ENCODE data around the gene POP4.

The POP4 gene

GRCh38 chr19:29615891-29616425, 9.9 kb downstream of the POP4 start:
- Histone ChIP-seq H3K27me3 (ENCODE audit: insufficient read depth, poor library complexity, severe bottlenecking) (no peaks in the 10 kb centered on the region), H3K36me3 (ENCODE audit: low read depth) (peaks cover 30% of the 10 kb centered on the region), H3K9me3 (ENCODE audit: severe bottlenecking) (no peaks in the 10 kb centered on the region), H3K4me1 (ENCODE audit: insufficient read depth, poor library complexity, severe bottlenecking) (no peaks in the 10 kb centered on the region), H3K4me3 (ENCODE audit: severe bottlenecking) (no peak overlapping the region), H3K27ac (ENCODE audit: poor library complexity, severe bottlenecking) (no peak overlapping the region)
- TF ChIP-seq CTCF (IDR thresholded peaks at IDR 0.05; ENCODE audit: poor library complexity, severe bottlenecking): no peak
- ATAC-seq (ENCODE audit: low read depth): no peak
- DNase-seq (ENCODE audit: low spot score): no peak

GRCh38 chr19:29616541-29616940, 10.5 kb downstream of the POP4 start:
- no peaks in the 10 kb centered on the region for H3K27me3 ChIP-seq (ENCODE audit: insufficient read depth, poor library complexity, severe bottlenecking)
- ATAC-seq (ENCODE audit: low read depth): no peak
- H3K27ac ChIP-seq (ENCODE audit: poor library complexity, severe bottlenecking): no peak overlapping the region

GRCh38 chr19:29617366-29618266, 11.5 kb downstream of the POP4 start:
- peaks cover 14% of the 10 kb centered on the region for H3K36me3 ChIP-seq (ENCODE audit: low read depth)
- ATAC-seq (ENCODE audit: low read depth) (no peak), DNase-seq (ENCODE audit: low spot score) (no peak)
- H3K27ac ChIP-seq (ENCODE audit: poor library complexity, severe bottlenecking): no peak overlapping the region
- H3K4me1 ChIP-seq (ENCODE audit: insufficient read depth, poor library complexity, severe bottlenecking): no peaks in the 10 kb centered on the region
- no peaks in the 10 kb centered on the region for H3K27me3 ChIP-seq (ENCODE audit: insufficient read depth, poor library complexity, severe bottlenecking)
- H3K4me3 ChIP-seq (ENCODE audit: severe bottlenecking): no peak overlapping the region
- no peak for TF ChIP-seq CTCF (IDR thresholded peaks at IDR 0.05; ENCODE audit: poor library complexity, severe bottlenecking)
- H3K9me3 ChIP-seq (ENCODE audit: severe bottlenecking): no peaks in the 10 kb centered on the region

More at GRCh38 chr19:29616541-29616940, 10.5 kb downstream of the POP4 start:
- DNase-seq (ENCODE audit: low spot score): no peak
- no peak for TF ChIP-seq CTCF (IDR thresholded peaks at IDR 0.05; ENCODE audit: poor library complexity, severe bottlenecking)
- Histone ChIP-seq H3K9me3 (ENCODE audit: severe bottlenecking) (no peaks in the 10 kb centered on the region), H3K4me3 (ENCODE audit: severe bottlenecking) (no peak overlapping the region), H3K4me1 (ENCODE audit: insufficient read depth, poor library complexity, severe bottlenecking) (no peaks in the 10 kb centered on the region), H3K36me3 (ENCODE audit: low read depth) (peaks cover 24% of the 10 kb centered on the region)

GRCh38 chr19:29618434-29618833, 12.4 kb downstream of the POP4 start:
- H3K4me3 ChIP-seq (ENCODE audit: severe bottlenecking): no peak overlapping the region
- H3K9me3 ChIP-seq (ENCODE audit: severe bottlenecking): no peaks in the 10 kb centered on the region
- peaks cover 9% of the 10 kb centered on the region for H3K36me3 ChIP-seq (ENCODE audit: low read depth)
- DNase-seq (ENCODE audit: low spot score) (no peak), ATAC-seq (ENCODE audit: low read depth) (no peak)
- TF ChIP-seq CTCF (IDR thresholded peaks at IDR 0.05; ENCODE audit: poor library complexity, severe bottlenecking): no peak
- no peak overlapping the region for H3K27ac ChIP-seq (ENCODE audit: poor library complexity, severe bottlenecking)
- H3K27me3 ChIP-seq (ENCODE audit: insufficient read depth, poor library complexity, severe bottlenecking): no peaks in the 10 kb centered on the region
- H3K4me1 ChIP-seq (ENCODE audit: insufficient read depth, poor library complexity, severe bottlenecking): no peaks in the 10 kb centered on the region

- Histone ChIP-seq H3K4me1 (ENCODE audit: insufficient read depth, poor library complexity, severe bottlenecking) (no peaks in the 10 kb centered on the region), H3K9me3 (ENCODE audit: severe bottlenecking) (no peaks in the 10 kb centered on the region), H3K4me3 (ENCODE audit: severe bottlenecking) (no peak overlapping the region), H3K27ac (ENCODE audit: poor library complexity, severe bottlenecking) (no peak overlapping the region), H3K36me3 (ENCODE audit: low read depth) (peaks cover 7% of the 10 kb centered on the region), H3K27me3 (ENCODE audit: insufficient read depth, poor library complexity, severe bottlenecking) (no peaks in the 10 kb centered on the region)
- ATAC-seq (ENCODE audit: low read depth) (no peak), DNase-seq (ENCODE audit: low spot score) (no peak)
- TF ChIP-seq CTCF (IDR thresholded peaks at IDR 0.05; ENCODE audit: poor library complexity, severe bottlenecking): no peak
Observed at GRCh38 chr19:29618871-29619270, 12.8 kb downstream of the POP4 start.
